Measurements from ENCODE around the gene TPM2.

DNA sequence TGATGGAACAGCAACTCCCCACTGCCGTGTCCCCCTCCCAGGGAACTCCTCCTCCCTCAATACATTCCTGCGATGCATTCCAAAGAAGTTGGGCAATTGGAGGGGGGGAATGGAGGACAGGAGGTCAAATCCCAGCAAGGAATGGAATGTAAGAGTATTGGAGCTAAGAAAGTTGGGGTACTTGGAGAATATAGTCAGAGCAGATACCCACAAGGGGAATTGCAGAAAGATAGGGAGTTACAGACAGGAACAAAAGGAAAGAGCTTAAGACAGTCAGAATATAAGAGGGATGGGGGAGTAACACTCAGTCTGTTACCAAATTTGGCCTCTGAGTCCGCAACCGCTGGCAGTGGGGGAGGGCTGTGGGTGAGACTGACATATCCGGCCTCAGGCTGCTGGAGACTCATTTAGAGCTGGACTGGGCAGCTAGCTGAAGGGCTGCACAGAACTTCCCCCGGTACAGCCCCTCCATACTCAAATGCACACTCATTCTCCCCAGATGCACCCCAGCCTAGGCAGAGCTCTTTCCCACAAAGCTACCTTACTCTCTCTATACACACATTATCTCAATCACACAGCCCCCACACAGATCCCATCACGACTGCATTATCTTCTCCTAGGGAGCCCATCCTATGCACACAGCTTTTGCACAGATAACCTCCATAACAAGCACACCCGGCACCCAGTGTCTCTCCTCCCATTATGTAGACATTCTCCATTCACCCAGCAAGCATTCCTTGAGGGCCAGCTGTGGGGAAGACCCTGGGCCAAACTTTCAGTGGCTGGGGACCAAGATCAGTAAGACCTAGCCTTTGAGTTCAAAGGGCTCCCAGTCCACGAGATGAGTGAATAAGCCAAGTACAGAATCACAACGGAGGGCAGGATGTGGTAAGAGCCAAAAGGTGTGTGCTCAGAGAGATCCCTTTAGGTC is 38.6 kb upstream of the TPM2 start:
- TF ChIP-seq SIN3A (IDR thresholded peaks at IDR 0.05; ENCODE audit: borderline replicate concordance, insufficient read depth, low read length), result no peak
- 0 out of 2 replicates have a peak, but pooled peaks have one; percentile 32 for TF ChIP-seq TAF1 (IDR thresholded peaks at IDR 0.05; ENCODE audit: borderline replicate concordance, insufficient read depth, low read length)
- TF ChIP-seq, protein P1, sequence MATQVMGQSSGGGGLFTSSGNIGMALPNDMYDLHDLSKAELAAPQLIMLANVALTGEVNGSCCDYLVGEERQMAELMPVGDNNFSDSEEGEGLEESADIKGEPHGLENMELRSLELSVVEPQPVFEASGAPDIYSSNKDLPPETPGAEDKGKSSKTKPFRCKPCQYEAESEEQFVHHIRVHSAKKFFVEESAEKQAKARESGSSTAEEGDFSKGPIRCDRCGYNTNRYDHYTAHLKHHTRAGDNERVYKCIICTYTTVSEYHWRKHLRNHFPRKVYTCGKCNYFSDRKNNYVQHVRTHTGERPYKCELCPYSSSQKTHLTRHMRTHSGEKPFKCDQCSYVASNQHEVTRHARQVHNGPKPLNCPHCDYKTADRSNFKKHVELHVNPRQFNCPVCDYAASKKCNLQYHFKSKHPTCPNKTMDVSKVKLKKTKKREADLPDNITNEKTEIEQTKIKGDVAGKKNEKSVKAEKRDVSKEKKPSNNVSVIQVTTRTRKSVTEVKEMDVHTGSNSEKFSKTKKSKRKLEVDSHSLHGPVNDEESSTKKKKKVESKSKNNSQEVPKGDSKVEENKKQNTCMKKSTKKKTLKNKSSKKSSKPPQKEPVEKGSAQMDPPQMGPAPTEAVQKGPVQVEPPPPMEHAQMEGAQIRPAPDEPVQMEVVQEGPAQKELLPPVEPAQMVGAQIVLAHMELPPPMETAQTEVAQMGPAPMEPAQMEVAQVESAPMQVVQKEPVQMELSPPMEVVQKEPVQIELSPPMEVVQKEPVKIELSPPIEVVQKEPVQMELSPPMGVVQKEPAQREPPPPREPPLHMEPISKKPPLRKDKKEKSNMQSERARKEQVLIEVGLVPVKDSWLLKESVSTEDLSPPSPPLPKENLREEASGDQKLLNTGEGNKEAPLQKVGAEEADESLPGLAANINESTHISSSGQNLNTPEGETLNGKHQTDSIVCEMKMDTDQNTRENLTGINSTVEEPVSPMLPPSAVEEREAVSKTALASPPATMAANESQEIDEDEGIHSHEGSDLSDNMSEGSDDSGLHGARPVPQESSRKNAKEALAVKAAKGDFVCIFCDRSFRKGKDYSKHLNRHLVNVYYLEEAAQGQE (IDR thresholded peaks at IDR 0.05; ENCODE audit: insufficient read depth in 1 of 2, low read depth in 2 of 2, low read length in 2 of 2), result no peak
- TF ChIP-seq POLR2AphosphoS5 (IDR thresholded peaks at IDR 0.05; ENCODE audit: low read depth, low read length), result no peak
- no peak for TF ChIP-seq FOXP2 (optimal IDR thresholded peaks at IDR 0.05; ENCODE audit: borderline replicate concordance, extremely low read depth, extremely low read length, insufficient read depth)

Measured in PFSK-1 (cell line).